Neural progenitor cell (in vitro differentiated cells): ENCODE results near the gene MFRP.

ENCODE experiments used
- EZH2 ChIP-seq: fragments of 200-600 bp; sonication (generic); IDR thresholded peaks from 2 replicates; pipeline ENCODE4 v1.6.1; 2017; ENCODE audit warnings: antibody characterized with exemption, mild to moderate bottlenecking, moderate library complexity
- EZH2phosphoT487 ChIP-seq: fragments of 200-600 bp; sonication (generic); IDR thresholded peaks from 2 replicates; pipeline ENCODE4 v1.6.1; 2017; ENCODE audit warnings: antibody characterized with exemption
- TF ChIP-seq, protein P1 (sequence below): fragments of 200-600 bp; sonication (generic); IDR thresholded peaks from 2 replicates; pipeline ENCODE4 v1.5.1; 2017; ENCODE audit warnings: antibody characterized with exemption, mild to moderate bottlenecking

DNA sequence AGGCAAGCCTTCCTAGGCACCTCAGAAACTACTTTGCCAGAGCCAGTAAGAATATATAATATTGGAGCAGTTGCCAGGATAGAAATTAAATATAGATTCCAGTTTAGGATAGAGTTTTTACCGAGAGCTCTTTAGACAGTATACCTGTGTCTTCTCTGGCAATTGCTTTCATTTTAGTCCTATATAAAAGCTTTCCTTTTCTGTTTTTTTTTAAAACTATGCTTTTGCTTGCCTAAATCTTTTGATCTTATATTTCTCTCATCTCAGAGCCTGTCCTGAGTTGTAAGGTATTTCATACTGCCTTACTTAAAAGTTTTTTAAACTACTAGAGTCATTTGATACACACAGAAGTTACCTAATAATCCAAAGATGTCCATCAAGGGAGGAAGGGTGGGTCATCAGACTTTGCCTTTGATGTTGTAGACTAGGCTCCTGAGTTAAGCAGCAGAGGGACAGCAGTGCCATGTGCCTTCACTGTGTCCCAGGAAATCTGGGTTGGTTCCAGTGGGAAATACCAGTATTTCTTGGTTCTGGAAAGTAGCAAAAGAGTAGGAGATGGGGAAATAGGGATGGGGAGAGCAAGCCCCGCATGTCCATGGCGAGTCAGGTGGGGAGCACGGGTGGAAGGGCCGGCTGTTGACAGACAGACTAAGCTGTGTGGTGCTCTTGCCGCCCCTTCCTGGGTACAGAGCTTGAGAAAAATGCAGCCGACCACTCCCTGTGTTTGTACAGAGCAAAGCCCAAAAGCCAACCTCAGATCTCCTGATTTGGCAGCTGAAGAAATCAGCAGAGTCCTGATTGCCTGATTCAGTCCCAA, 40.7 kb downstream of the MFRP start:
- TF ChIP-seq, protein P1, sequence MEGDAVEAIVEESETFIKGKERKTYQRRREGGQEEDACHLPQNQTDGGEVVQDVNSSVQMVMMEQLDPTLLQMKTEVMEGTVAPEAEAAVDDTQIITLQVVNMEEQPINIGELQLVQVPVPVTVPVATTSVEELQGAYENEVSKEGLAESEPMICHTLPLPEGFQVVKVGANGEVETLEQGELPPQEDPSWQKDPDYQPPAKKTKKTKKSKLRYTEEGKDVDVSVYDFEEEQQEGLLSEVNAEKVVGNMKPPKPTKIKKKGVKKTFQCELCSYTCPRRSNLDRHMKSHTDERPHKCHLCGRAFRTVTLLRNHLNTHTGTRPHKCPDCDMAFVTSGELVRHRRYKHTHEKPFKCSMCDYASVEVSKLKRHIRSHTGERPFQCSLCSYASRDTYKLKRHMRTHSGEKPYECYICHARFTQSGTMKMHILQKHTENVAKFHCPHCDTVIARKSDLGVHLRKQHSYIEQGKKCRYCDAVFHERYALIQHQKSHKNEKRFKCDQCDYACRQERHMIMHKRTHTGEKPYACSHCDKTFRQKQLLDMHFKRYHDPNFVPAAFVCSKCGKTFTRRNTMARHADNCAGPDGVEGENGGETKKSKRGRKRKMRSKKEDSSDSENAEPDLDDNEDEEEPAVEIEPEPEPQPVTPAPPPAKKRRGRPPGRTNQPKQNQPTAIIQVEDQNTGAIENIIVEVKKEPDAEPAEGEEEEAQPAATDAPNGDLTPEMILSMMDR: no peak
- TF ChIP-seq EZH2 (no peak), EZH2phosphoT487 (no peak)
